OCI-LY3 (cell line): ENCODE measurements around the gene SLC37A1.

Source experiments
- H2AFZ ChIP-seq: fragments of 200-600, 300-600 bp; shearing (Covaris generic); 2 replicates; pipeline ENCODE4 v1.6.0; 2014; ENCODE audit warnings: antibody characterized with exemption, low read depth, low read length
- H3K27ac ChIP-seq: fragments of 200-600, 300-600 bp; sonication (generic); 2 replicates; pipeline ENCODE4 v1.5.1; 2014; ENCODE audit warnings: mild to moderate bottlenecking, low read length, moderate library complexity, mixed read lengths
- H3K27me3 ChIP-seq: fragments of 200-600, 300-600 bp; sonication (generic); 2 replicates; pipeline ENCODE4 v1.6.1; 2014; ENCODE audit warnings: low read depth, low read length, mixed read lengths
- H3K36me3 ChIP-seq: fragments of 200-600, 300-600 bp; sonication (generic); replicated peaks from 2 replicates; pipeline ENCODE3; 2014; ENCODE audit warnings: low read depth, low read length, mixed read lengths
- H3K4me1 ChIP-seq: fragments of 300-600, 200-600 bp; sonication (generic); 2 replicates; pipeline ENCODE4 v1.6.1; 2014; ENCODE audit warnings: low read length, mixed read lengths
- H3K4me2 ChIP-seq: fragments of 200-600, 300-600 bp; sonication (generic); 2 replicates; pipeline ENCODE4 v1.6.1; 2014; ENCODE audit warnings: low read length, mixed read lengths
- H3K4me3 ChIP-seq: fragments of 300-600, 200-600 bp; sonication (generic); 2 replicates; pipeline ENCODE4 v1.5.1; 2014; ENCODE audit warnings: antibody characterized with exemption, mild to moderate bottlenecking, low read length, moderate library complexity
- H3K79me2 ChIP-seq: fragments of 300-600, 200-600 bp; shearing (Covaris generic); 2 replicates; pipeline ENCODE4 v1.6.1; 2014; ENCODE audit warnings: mild to moderate bottlenecking, low read length, mixed read lengths
- H3K9ac ChIP-seq: fragments of 300-600, 200-600 bp; shearing (Covaris generic); 2 replicates; pipeline ENCODE4 v1.6.0; 2014; ENCODE audit warnings: mild to moderate bottlenecking, low read length, moderate library complexity
- H3K9me3 ChIP-seq: fragments of 200-600, 300-600 bp; shearing (Covaris generic); 2 replicates; pipeline ENCODE4 v1.6.1; 2014; ENCODE audit warnings: low read length, mixed read lengths; ENCODE audit not compliant: insufficient read depth
- H4K20me1 ChIP-seq: fragments of 200-600, 300-600 bp; sonication (generic); 2 replicates; pipeline ENCODE4 v1.6.1; 2016; ENCODE audit warnings: low read length, mixed read lengths; ENCODE audit not compliant: insufficient read depth
- CTCF ChIP-seq: fragments of 200-600, 300-600 bp; sonication (generic); IDR thresholded peaks from 2 replicates; pipeline ENCODE4 v1.5.1; 2014; ENCODE audit warnings: antibody characterized with exemption, low read length, low read depth
- EZH2phosphoT487 ChIP-seq: fragments of 200-600 bp; shearing (Covaris generic); IDR thresholded peaks from 2 replicates; pipeline ENCODE4 v1.6.1; 2018; ENCODE audit warnings: antibody characterized with exemption, mixed run types, low read depth

SLC37A1 gene

GRCh38 chr21:42556960-42557359, 43.3 kb downstream of the SLC37A1 start:
- Histone ChIP-seq H4K20me1 (no peaks in the 10 kb centered on the region), H3K4me2 (no peak overlapping the region), H3K9me3 (no peaks in the 10 kb centered on the region), H3K4me1 (no peaks in the 10 kb centered on the region), H3K27ac (no peak overlapping the region), H3K9ac (no peak overlapping the region), H2AFZ (no peak overlapping the region), H3K27me3 (no peaks in the 10 kb centered on the region), H3K36me3 (peaks cover 2% of the 10 kb centered on the region), H3K4me3 (no peak overlapping the region), H3K79me2 (no peaks in the 10 kb centered on the region)
- TF ChIP-seq CTCF (no peak), EZH2phosphoT487 (no peak)

GRCh38 chr21:42557420-42557819, 43.8 kb downstream of the SLC37A1 start:
- no peaks in the 10 kb centered on the region for H4K20me1 ChIP-seq
- no peak overlapping the region for H3K4me2 ChIP-seq
- no peaks in the 10 kb centered on the region for H3K9me3 ChIP-seq
- H3K4me3 ChIP-seq: no peak overlapping the region
- H3K27me3 ChIP-seq: no peaks in the 10 kb centered on the region
- H3K4me1 ChIP-seq: no peaks in the 10 kb centered on the region
- H2AFZ ChIP-seq: no peak overlapping the region
- peaks cover 2% of the 10 kb centered on the region for H3K36me3 ChIP-seq
- no peaks in the 10 kb centered on the region for H3K79me2 ChIP-seq
- no peak overlapping the region for H3K27ac ChIP-seq
- TF ChIP-seq EZH2phosphoT487 (no peak), CTCF (no peak)
- H3K9ac ChIP-seq: no peak overlapping the region

GRCh38 chr21:42558368-42558767, 44.7 kb downstream of the SLC37A1 start:
- no peak for TF ChIP-seq EZH2phosphoT487
- TF ChIP-seq CTCF: no peak
- H3K27ac ChIP-seq: no peak overlapping the region
- peaks cover 2% of the 10 kb centered on the region for H3K36me3 ChIP-seq
- H3K79me2 ChIP-seq: no peaks in the 10 kb centered on the region
- H3K4me1 ChIP-seq: no peaks in the 10 kb centered on the region
- no peak overlapping the region for H3K4me2 ChIP-seq
- no peak overlapping the region for H3K4me3 ChIP-seq
- no peaks in the 10 kb centered on the region for H4K20me1 ChIP-seq
- no peak overlapping the region for H3K9ac ChIP-seq
- H2AFZ ChIP-seq: no peak overlapping the region
- H3K27me3 ChIP-seq: no peaks in the 10 kb centered on the region
- H3K9me3 ChIP-seq: no peaks in the 10 kb centered on the region

GRCh38 chr21:42558846-42559245, 45.2 kb downstream of the SLC37A1 start:
- Histone ChIP-seq H3K4me1 (no peaks in the 10 kb centered on the region), H3K36me3 (peaks cover 2% of the 10 kb centered on the region)

More at GRCh38 chr21:42558846-42559245, 45.2 kb downstream of the SLC37A1 start:
- Histone ChIP-seq H2AFZ (no peak overlapping the region), H3K9ac (no peak overlapping the region), H3K4me3 (no peak overlapping the region), H4K20me1 (no peaks in the 10 kb centered on the region), H3K27me3 (no peaks in the 10 kb centered on the region), H3K79me2 (no peaks in the 10 kb centered on the region), H3K9me3 (no peaks in the 10 kb centered on the region), H3K27ac (no peak overlapping the region), H3K4me2 (no peak overlapping the region)
- TF ChIP-seq EZH2phosphoT487: no peak
- no peak for TF ChIP-seq CTCF
